GM19467 (cell line): ENCODE results near the gene RABGAP1L.
"Not testable (repeated sequence)": the region's sequence is repeated elsewhere in the genome, so short reads cannot be mapped to it uniquely, and the experiment has no call there.

Source experiments
- ATAC-seq: cut with Tn5 transposase; IDR thresholded peaks from one replicate; pipeline ENCODE4 v1.9.1; 2021; ENCODE audit warnings: mild to moderate bottlenecking, moderate library complexity; ENCODE audit not compliant: unreplicated experiment

RABGAP1L gene

DNA sequence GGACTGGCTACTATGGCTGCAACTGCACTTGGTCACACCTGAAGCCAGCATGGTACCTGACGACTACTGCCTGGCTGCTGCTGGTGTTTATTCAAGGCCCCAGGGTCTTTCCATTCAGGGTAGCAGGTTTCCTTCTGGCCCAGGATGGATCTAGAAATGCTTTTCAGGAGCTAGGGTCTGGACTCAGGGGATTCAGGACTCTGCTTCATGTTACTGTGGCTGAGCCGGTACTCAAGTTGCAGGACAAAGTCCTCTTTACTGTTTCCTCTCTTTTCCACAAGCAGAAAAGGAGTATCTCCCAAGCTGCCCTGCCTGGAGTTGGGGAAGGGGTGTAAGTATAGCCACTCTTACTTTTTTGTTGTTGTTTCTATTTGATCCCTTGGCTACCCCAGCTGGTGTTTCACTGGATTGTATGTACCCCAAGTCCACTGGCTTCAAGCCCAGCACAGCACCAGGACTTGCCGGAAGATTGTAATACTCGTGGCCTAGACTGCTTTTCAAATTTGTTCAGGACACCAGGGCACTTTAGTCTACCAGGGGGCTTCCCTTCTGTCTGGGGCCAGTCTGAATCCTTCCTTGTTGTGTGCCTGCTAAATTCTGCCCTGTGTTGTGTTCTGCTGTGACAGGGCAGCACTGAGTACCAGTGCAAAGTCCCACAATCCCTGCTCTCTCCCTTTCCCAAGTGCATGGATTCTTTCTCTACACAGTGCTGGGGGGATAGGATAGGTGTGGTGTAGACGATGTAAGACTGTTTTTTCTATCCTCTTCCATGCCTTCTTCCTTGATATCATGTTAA is 536.9 kb downstream of the RABGAP1L start:
- ATAC-seq: no peak

DNA sequence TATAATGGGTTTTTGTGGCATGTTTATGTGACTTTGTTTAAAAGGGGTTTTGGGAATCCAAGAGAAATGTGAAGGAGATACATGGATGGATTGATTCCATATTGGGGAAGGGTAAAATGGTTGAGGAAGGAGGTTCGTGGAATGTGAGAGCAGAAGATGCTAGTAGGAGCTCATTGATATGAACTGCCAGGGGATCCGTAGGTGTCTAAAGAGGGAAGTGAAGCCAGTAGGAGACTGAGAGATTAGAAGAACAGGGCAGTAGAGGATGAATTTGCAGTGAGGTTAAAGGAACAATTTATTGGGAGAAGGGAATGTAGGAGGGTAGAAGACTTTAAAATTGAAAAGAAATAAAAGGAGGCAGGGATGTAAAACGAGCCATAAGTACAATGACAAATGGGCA is 541.0 kb downstream of the RABGAP1L start:
- no peak for ATAC-seq

DNA sequence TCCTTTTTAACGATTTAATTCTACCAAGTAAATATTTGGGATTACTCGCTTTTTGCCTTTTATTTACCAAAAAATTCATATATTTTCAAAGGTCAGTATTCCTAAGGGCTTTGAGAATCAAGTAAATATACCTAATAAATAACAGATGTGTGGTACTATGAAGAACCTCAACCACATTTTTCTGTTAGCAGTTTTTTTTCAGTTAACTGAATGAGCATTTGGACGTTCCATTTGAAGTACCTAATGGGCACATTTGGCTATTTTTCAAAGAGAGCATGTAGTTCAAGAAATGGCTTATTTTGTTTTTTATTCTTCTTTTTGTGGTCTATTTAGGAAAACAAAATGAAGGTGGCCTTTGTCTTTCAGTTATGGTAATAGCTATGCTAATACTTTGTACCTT is 541.5 kb downstream of the RABGAP1L start:
- ATAC-seq: no peak

DNA sequence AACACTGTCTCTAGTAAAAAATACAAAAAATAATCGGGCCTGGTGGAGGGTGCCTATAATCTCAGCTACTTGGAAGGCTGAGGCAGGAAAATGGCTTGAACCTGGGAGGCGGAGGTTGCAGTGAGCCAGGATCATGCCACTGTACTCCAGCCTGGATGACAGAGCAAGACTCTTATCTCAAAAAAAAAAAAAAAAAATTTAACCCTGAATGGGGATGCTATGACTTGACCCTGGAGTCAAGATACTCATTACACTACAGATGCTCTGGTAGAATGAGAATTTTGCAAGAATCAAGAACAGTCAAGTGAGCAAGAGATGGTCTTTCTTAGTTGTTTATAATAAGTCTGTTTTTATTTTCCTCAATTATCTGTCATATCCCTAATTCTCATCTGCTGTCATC is 542.2 kb downstream of the RABGAP1L start:
- ATAC-seq: no peak

DNA sequence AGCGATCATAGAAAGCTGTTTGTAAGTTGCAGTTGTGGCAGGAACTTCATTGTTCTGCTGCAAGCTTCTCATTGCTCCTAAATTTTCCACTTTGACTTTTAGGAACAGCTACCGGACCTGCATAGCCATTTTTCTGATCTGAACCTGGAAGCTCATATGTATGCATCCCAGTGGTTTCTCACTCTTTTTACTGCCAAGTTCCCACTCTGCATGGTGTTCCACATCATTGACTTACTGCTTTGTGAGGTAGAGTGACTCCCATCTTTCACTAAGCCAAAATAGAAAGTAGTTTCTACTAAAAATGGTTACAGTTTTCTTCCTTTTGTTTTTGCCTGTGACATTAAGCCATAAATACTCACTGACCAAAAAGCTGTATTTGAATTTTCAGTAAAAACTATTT is 542.7 kb downstream of the RABGAP1L start:
- no peak for ATAC-seq

DNA sequence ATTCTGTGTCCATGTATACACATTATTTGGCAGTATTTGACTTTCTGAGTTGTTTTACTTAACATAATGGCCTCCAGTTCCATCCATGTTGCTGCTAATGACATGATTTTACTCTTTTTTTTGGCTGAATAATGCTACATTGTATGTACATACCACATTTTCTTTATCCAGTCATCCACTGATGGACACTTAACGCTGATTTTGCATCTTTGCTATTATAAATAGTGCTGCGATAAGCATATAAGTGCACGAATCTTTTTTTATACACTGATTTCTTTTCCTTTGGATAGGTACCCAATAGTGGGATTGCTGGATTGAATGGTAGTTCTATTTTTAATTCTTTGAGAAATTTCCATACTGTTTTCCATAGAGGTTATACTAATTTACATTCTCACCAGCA is 544.0 kb downstream of the RABGAP1L start:
- no peak for ATAC-seq

DNA sequence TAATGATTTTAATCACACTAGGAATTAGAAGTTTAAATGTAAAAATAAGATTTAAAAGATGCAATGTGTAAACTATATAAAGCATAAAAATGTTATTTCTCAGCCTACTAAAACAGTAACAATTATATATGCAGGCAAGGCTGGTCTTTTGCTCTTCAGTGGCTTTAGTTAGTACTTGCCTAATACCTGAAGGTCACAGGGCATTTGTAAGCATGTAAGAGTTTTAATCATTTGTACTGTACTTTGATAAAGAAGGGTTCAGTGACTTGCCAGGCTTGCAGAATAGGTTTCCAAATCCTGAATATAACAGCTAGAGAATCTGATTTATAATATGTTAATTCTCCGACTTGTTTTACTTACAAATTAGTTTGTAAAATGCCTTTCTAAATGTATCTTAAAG is 545.0 kb downstream of the RABGAP1L start:
- ATAC-seq: no peak

DNA sequence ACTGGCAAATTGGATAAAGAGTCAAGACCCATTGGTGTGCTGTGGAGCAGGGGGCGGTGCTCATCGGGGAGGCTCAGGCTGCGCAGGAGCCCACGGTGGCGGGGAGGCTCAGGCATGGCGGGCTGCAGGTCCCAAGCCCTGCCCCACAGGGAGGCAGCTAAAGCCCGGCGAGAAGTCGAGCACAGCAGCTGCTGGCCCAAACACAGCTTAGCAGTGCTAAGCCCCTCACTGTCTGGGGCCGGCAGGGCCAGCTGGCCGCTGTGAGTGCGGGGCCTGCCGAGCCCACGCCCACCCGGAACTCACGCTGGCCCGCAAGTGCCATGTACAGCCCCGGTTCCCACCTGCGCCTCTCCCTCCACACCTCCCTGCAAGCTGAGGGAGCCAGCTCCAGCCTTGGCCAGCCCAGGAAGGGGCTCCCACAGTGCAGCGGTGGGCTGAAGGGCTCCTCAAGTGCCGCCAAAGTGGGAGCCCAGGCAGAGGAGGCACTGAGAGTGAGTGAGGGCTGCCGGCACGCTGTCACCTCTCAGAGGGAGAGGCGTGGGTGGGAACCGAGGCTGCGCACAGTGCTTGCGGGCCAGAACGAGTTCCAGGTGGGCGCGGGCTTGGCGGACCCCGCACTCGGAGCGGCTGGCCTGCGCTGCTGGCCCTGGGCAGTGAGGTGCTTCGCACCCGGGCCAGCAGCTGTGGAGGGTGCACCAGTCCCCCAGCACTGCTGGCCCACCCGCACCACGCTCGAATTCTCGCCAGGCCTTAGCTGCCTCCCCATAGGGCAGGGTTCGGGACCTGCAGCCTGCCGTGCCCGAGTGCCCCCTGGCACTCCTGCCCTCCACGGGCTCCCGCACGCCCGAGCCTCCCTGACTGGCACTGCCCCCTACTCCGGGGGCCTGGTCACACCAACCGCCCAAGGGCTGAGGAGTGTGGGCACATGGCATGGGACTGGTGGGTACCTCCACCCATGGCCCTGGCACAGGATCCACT is 551.8 kb downstream of the RABGAP1L start:
- no peak for ATAC-seq

DNA sequence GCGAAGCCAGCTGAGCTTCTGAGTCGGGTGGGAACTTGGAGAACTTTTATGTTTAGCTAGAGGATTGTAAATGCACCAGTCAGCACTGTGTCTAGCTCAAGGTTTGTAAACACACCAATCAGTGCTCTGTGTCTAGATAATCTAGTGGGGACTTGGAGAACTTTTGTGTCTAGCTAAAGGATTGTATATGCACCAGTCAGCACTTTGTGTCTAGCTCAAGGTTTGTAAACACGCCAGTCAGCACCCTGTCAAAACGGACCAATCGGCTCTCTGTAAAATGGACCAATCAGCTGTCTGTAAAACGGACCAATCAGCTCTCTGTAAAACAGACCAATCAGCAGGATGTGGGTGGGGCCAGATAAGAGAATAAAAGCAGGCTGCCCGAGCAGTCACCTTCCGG is 552.5 kb downstream of the RABGAP1L start:
- not testable (repeated sequence) for ATAC-seq

DNA sequence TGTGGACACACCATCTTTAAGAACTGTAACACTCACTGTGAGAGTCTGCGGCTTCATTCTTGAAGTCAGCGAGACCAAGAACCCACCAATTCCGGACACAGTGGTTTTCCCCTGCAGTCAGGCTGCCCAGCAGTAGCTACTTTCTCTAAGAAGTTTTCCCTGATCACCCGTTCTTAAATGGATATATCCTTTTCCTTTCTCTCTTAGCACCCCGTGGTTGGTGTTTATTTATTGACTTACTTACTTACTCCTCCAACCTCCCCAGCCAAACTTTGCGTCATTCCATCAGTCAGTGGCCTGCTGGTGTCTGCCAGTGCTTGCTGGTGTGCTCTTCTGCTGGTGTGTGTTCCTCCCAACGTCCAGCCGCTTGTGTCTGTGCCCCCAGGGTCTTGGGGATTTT is 553.2 kb downstream of the RABGAP1L start:
- ATAC-seq: no peak

DNA sequence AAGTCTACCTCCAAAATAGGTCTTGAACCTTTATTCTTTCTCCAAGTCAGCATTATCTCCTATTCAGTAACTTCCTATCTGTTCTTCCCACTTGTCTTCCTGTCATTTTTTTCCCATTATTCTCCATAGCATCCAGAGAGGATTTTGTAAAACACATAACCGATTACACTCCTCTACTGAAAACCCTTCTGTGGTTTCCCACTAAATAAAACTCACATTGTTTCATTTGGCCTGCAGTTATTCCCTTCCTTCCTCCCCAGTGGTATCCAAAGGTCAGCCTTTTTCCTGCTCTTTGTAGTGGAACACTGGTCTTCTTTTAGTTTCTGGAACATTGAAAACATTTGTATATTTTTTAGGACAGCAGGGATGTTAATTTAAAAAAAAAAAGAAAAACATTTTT is 554.5 kb downstream of the RABGAP1L start:
- ATAC-seq: no peak

DNA sequence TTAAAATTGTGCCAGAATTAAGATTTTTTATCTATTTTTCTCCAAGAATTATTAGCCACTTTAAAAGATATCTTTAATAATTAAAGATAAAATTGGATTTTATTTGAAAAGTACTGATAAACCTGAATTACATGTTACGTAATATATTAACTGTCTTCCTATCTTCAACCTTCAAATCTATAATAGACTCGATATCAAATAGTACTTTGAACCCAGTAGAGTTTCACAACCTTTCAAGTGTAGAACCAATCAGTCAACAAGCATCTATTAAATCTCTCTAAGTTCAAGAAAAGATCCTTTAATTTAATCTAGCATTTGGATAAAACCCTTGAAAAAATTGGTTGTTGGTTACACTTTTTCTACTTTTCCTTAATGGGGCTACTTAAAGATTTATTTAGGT is 559.9 kb downstream of the RABGAP1L start:
- no peak for ATAC-seq

DNA sequence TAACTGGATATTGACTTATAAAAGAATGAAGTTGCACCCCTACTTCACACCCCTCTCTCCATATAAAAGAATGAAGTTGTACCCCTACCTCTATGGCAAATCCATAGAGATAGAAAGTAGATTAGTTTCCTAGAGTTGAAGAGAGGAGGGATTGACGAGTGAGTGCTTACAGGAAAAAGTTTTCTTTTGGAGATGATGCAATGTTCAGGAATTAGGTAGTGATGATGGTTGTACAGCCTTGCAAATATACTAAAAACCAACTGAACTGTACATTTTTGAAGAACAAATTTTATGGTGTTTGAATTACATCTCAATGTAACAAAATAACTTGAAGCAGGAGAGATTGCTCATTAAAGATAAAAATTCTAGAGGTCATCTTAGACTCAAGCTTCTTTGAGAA is 561.3 kb downstream of the RABGAP1L start:
- ATAC-seq: no peak

DNA sequence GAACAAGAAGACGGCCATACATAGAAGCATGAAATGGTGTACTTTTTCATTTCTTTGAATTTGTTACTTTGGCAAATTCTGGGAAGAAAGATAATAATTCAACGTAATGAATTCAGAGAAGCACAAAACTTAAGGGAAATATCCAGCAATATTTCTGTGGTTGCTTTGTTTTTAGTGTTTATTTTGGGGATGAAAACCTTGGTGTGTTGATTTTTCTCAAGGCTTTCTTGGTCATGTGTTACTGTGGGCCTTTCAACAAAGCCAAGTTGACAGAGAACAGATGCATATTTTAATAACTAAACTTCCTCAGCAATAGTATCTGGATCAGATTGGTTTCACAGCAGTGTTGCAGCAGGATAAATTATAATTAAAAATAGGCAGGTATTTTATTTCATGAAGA is 561.9 kb downstream of the RABGAP1L start:
- ATAC-seq: no peak

DNA sequence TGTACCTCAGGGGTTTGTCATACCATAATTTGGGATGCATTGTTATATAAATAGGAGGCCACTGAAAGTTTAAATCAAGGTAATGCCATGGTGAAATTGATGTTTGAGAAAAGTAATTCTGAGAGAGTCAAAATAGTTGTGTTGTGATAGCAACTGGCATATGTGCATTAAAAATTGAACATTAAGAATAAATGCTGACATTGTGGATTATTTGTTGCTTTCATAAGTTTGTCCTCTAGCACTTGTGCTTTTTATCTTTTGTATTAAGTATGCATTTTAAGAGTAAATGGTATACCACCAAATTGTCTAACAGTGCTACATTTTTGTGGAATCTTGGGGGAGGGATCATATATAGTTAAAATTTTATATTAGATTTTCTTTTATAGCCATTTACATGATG is 564.5 kb downstream of the RABGAP1L start:
- no peak for ATAC-seq

DNA sequence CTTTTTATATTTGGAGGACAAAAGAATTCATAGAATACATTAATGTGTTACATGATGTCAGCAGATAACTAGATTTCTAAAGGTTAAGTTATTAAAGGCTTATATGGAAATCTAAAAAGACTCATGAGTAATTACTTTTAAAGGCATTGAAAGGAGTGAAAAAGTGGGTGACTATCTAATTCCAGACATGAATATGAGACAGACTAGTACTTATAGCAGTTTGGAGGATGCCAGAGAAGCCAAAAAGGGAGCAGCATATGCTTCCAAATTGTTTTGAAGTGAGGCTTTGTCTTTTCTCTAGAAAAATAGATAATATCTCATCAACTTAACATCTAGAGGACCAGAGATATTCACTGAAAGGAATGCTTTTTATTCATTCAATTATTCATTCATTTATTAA is 564.9 kb downstream of the RABGAP1L start:
- ATAC-seq: no peak

DNA sequence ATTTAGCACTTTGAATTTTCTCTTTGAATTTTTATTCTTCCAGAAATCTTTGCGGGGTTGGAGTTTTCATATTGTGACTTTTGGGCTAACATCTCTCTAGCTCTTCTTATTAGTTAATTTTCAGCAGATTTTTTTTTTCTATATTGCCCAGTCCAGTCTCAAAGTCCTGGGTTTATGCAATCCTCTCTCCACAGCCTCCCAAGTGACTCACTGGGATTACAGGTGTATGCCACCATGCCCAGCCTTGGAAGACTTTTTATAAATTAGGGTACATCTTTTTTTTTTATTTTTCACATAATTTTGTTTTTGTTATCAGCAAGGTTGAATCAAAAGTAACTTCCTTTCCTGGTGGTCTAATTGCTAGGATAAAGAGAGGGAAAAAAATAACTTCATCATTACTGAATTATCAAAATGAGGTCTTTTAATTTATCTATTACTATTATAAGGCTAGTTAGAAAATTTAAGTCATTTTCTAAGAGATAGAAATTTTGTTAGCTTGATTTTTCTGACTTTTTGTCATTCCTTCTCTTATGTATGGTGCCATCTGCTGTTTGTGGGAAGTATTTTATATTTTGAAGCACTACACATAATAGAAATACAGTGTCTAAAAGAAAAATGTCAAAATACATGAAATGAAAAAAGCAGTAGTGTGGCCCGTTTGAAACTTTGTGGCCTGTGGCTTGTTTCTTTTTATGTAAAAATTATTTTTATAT is 567.0 kb downstream of the RABGAP1L start:
- no peak for ATAC-seq

DNA sequence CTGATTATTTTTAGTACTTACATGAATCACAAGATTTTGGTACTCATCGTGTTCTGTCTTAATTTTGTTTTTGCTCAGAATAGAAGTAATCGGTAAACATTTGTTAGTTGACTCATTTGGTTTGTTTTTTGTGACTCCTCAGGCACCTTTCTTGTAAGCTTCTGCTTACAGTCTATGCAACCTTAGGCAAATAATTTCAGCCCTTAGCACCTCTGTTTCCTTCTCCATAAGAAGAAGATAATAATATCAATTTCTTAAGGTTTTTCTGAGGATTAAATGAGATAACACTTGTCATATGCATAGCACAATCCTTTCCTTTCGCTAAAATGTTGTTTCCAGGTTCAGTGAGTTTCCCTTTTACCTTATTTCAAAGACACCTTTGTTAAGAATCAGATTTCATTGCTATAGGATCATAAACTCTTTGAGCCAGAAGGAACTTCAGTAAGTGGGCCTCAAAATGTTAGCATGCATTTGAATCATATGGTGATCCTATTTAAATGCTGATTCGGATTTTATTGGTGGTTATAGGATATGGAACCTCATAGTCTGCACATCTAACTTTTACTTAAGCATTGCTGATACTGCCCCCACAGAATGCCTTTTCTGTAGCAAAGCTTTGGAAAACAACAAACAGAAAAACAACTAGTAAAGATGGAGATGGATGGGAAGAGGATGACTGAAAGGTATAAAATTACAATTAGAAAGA is 567.7 kb downstream of the RABGAP1L start:
- ATAC-seq: no peak

DNA sequence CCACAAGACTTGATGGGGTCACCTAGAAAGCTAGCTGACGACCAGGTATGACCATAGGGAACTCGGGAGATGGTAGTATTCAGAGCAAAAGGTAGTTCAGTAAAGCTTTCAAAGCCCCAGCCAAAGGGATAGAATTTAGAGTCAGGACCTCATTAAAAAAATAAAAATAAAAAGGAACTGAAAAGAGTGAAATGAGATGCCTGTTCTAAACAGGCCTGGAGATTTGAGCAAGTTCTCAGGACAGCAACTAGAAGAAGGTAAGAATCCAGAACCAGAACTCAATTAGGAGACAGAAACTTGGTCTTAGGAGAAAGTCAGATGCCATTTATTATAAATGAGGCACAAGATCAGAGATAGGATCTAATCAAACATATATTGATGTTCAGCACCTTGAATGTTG is 575.0 kb downstream of the RABGAP1L start:
- ATAC-seq: no peak

DNA sequence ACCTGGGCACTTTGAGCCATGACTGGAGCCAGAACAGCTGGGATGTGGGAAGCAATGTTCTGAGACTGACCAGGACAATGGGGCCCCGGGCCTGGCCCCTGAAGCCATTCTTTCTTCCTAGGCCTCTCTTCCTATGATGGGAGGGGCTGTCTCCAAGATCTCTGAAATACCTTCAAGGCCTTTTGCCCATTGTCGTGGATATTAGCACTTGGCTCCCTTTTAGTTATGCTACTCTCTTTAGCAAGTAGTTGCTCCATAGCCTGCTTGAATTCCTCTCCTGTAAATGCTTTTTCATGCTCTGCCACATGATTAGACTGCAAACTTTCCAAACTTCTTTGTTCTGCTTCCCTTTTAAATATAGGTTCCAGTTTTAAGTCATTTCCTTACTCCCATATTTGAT is 577.5 kb downstream of the RABGAP1L start:
- no peak for ATAC-seq
